GM21723 (cell line): ENCODE measurements around the gene AK5.

ENCODE experiments used
- ATAC-seq: cut with Tn5 transposase; IDR thresholded peaks from one replicate; pipeline ENCODE4 v1.9.1; 2021; ENCODE audit warnings: mild to moderate bottlenecking, moderate library complexity; ENCODE audit not compliant: unreplicated experiment

AK5 gene

DNA sequence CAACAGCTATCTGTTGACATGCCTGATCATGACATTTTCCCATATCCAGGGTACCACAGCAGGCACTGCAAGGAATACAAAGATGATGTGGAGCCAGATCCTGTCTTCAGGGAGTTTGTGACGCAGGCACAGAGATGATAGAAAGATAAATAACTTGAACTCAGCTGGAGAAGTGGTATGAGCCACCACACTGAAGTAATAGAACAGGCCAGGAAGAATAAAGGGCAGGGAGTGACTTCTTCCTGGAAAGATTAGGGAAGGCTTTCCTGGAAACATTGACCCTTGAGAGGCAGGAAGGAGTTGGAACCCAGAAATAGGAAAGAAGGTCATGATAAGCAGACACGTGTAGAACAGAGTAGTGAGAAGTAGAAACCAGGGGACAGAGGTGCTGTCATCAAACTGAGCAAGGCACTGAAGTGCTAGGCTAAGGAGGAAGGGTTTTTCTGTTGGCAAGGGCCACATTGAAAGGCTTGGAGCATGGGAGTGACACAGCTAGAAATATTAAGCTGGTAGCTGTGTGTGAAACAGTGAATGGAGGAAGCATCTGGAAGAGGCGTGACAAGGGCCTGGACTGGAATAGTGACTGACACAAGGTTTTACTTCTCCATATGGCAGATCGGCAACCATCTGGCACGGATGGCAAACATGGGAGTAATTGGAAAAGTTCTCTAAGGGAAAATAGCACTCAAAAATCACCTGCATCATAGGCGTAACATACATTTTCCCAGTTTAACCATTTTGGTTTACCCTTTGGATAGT is 68.4 kb downstream of the AK5 start:
- ATAC-seq = no peak

GRCh38 chr1:77354536-77354935 is 72.7 kb downstream of the AK5 start:
- no peak for ATAC-seq

DNA sequence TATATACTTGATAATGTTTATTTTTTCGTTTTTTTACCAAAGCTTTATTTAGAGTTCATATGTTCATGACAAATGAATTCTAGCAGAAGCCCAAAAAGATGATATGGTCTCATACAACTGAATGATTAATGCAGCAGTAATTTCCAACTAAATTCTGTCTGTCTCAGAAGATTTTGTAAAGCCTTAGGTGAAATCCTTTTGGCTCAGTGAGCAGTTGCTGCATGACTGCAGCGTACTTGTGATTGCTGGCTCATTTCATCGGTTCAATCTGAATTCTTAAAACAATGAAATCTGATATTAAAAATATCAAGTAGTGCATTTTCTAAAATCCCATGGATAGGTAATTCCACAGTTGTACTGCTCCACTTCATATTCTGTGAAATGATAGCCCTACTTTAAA is 73.2 kb downstream of the AK5 start:
- no peak for ATAC-seq

DNA sequence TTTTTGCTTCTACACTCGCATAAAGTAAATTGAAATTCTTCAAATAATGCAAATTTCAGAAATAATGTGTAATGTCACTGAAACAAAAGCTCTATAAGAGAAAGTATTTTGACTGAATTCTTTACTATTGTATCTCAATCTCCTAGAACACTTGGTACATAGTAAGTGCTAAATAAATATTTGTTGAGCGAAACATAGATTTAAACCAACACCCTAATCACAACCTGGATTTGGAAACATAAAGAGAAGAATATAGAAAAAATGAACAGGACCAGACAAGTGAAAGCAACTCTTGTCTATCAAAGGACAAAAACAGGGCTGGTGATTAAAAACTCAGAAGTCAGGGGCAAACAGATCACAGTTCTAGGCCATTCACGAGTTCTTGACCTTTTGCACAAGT is 74.3 kb downstream of the AK5 start:
- no peak for ATAC-seq

GRCh38 chr1:77360256-77360655 is 78.4 kb downstream of the AK5 start:
- no peak for ATAC-seq

DNA sequence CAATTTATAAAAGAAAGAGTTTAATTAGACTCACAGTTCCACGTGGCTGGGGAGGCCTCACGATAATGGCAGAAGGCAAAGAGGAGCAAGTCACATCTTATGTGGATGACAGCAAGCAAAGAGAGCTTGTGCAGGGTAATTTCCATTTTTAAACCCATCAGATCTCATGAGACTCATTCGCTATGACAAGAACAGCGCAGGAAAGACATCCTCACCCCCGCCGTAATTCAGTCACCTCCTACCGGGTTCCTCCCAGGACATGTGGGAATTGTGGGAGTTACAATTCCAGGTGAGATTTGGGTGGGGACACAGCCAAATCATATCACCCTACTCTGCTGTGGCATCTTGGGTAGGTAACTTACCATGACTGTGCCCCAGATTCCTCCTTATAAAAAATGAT is 79.8 kb downstream of the AK5 start:
- ATAC-seq = no peak

- ATAC-seq = no peak
Measured at GRCh38 chr1:77370161-77370560, 88.3 kb downstream of the AK5 start.

- no peak for ATAC-seq
Measured at GRCh38 chr1:77370583-77371306, 88.9 kb downstream of the AK5 start.

DNA sequence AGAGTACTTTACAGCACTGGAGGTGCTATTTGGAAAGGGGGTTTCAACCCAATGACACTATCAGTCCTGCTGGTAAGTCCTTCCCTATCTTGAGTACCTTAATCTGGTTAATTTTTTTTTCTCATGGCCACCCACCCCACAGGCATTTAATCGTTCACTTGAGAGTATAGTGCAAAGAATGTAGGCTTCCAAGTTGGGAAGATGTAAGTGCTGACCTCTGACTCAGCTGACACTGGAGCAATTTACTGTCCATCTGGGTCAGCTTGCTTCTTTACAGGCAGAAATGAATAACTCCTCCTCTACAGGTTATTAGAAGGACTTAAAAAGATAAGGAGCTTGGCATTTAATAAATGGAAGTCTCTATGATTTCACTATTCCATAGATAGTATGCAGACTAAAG is 89.6 kb downstream of the AK5 start:
- no peak for ATAC-seq

DNA sequence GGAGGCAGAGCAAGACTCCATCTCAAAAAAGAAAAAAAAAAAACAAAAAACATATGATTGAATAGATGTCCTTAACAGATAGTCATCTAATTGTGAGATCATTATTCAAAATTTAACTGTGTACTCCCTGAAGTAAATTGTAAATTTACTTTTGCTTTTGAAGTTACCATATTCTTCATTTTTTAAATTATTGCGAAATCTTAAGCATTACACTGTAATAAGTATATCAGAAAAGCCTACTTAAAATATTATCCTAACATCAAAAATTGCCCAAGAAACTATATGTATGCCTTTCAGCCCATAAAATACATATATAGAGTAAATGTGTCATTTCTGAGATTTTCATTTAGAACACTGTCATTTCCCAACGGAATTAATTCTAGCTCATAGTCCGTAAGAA is 91.9 kb downstream of the AK5 start:
- ATAC-seq = no peak

- no peak for ATAC-seq
Measured at GRCh38 chr1:77375541-77375940, 93.7 kb downstream of the AK5 start.

DNA sequence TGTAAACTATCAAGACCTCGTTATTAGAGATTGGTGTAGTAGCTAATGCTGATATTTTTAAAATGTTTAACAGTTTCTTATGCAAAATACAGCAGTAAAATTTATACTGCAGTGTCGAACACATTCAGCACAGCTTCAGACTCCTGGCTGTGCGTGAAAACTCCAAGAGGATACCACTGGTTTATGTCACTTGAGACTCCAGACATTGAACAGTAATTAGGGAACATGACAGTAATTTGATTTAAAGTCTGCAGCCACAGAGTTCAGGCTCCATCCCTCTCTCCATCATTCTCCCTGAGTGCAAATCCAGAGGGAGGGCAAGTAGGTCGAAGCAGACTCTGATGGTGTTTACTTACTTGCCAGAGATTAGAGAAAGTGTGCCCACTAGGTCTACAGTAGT is 94.2 kb downstream of the AK5 start:
- no peak for ATAC-seq

- ATAC-seq = no peak
Measured at GRCh38 chr1:77378723-77379535, 97.1 kb downstream of the AK5 start.

GRCh38 chr1:77382366-77382765 is 100.5 kb downstream of the AK5 start:
- ATAC-seq = no peak

DNA sequence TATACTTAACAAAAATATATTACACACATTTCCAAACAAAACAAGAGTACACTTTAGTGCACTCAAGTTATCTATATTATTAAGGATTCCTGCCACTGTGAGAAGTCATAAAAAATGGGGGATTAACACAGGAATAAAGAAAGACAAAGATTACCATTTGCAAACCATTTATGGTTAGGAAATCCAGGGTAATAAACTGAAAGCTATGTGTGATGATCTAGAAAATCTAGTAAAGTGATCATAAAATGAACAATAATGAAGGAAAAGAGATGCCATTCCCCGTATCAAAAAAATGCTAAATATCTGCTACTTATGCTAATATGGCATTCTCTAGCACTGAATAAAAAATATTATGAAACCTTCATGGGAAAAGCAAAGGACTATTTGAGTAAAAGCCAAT is 101.4 kb downstream of the AK5 start:
- ATAC-seq = no peak

- no peak for ATAC-seq
Measured at GRCh38 chr1:77385551-77385950, 103.7 kb downstream of the AK5 start.

- ATAC-seq = no peak
Measured at GRCh38 chr1:77386276-77386675, 104.5 kb downstream of the AK5 start.

DNA sequence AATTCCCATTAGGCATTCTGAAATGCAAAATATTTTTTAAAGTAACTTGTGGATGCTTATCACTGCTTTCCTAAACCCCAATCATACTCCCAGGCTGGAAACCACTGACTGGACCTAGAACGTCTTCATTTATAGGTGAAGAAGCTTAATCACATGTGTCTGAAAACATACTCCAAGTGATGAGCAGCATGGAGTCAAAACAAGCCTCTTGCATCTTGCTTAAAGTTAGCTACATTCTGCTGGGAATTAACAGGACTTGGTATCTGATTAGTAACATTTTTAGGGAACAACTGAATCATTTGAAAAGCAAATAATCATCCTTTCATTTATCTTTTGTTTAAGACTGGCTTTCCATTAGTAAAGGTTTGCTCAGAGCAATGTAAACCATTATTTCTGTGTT is 105.7 kb downstream of the AK5 start:
- ATAC-seq = no peak

GRCh38 chr1:77388661-77389060 is 106.8 kb downstream of the AK5 start:
- ATAC-seq = no peak

DNA sequence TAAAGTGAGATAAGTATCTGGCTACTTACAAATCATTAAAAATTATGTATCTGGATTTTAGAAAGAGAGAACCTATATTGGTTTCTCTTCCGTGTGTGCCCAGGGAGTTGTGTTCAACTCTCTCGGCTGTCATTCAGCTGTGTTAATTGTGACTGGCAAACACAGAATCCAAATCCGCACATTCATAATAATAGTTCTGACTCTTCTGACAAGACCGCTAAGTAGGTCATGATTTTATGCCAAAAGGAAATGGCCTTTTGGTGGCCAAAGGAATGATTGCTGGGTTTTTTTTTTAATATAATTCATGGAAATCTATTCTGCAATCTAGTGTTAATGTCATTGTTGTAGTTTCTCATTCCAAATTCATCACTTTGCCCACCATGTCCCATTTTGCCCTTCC is 110.7 kb downstream of the AK5 start:
- no peak for ATAC-seq

- ATAC-seq = no peak
Measured at GRCh38 chr1:77394166-77394565, 112.3 kb downstream of the AK5 start.

DNA sequence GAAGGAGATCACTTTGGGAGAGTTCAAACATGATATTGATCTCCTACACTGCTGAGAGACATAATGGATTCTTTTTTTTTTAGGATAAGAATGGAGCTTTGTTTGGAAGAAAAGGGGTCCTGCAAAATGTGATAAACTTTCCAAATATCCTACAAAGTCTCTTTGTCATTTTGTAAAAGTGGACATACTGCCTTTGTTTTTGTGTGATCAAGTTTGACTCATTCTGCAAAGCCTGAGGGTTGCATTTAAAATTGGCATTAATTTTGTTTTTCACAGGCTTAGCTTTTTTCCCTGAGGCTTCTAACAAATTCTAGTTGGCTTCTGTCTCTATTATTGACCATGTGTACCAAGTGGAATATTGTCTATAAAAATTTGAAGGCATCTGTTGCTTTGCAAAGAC is 113.2 kb downstream of the AK5 start:
- no peak for ATAC-seq
